Hematopoietic multipotent progenitor cell treated with erythropoietin and hydrocortisone succinate and interleukin-3 and kit ligand, for 6 days (in vitro differentiated cells): ENCODE results near the gene TGDS.
A peak's percentile ranks its signal among the peaks of the same experiment; 100 is the strongest.

Source experiments
- DNase-seq: peaks from one replicate; pipeline ENCODE4 v3.0.0-alpha.2; 2015

Gene TGDS

GRCh38 chr13:94599877-94600276 is 3.9 kb upstream of the TGDS start:
- DNase-seq = no peak

GRCh38 chr13:94598281-94598680 is 2.3 kb upstream of the TGDS start:
- DNase-seq = no peak

DNA sequence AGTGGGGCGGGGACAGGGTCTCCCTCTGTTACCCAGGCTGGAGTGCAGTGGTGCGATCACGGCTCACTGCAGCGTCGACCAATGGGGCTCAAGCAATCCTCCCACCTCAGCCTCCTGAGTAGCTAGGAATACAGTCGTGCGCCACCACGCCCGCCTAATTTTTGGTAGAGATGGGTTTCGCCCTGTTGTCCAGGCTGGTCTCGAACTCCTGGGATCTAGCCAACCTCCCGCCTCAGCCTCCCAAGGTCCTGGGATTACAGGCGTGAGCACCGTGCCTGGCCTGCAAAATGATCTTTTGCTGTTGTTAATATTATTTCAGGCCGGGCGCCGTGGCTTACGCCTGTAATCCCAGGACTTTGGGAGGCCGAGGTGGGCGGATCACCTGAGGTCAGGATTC is 621 bp upstream of the TGDS start:
- no peak for DNase-seq

DNA sequence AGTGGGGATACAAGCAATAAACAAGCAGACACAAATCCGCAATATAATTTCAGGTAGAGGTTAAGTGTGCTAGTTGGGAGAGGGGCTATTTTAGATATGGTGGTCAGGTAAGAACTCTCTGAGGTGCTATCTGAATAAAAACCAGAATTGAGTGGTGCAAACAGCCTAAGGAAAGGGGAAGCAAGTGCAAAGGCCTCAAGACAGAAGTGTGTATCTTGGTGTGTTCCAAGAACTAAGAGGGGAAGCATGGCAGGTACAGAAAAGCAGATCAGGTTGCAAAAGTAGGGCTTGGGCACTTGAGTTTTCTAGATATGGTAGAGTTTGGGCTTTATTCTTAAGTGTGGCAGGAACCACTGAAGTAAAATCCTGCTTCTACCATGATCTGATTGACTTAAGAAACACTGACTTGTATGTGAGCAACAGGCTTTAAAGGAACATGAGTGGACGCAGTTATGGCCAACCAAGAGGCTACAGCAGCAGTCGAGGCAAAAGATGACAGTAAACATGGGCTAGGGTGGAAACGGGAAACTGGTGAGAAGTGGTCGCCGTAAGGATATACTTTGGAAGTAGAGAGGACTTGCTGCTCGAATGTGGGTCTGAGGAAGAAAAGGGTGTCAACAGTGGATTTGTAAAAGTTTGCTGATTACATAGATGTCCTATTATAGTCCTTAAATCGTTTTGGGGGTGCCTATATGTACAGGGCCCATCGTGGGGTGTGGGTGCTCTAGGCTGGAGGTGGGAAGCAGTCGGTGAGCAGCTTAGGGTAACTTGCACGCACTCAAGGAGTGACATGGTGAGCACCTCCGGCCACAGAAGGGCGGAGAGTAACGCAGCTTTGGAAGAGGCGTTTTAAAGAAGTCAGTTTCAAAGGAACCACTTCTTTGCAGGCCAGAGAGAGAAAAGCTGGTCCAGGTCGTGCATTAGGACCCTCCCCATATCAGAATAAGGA is 677 bp downstream of the TGDS start:
- DNase-seq = peak; percentile 56

DNA sequence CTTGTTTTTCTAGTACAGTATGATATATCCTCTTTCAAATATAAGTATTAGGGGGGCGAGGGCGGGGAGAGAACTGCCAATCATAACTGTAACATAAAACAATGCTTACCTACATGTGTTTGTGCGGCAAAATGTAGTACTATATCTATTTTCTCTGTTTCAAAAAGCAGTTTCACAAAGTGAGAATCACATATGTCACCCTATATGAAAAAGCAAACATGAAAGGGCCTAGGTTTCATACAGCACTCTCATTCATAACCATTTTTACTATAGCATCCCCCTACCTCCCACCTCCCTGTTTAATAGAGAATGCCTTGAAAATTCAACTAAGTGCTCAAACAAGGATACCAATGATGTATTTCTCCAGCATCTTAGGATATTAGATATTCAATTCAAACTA is 5.2 kb downstream of the TGDS start:
- no peak for DNase-seq

DNA sequence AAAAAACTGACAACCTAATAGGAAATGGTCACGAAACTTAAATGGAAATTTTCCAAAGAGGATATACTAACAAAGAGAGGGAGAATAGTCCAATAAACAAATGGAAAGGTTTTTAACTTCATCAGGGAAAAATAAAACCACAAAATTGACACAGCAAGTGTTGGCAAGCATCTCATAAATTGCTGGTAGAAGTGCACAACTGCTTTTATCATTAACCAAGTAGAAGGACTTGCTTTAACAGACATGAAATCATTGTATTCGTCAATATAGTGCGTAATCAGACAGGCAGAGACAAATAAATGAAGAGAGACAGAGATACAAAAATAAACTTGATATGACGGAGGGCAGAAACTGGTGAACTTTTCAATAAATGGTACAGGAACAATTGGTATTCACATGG is 7.4 kb downstream of the TGDS start:
- DNase-seq = no peak

DNA sequence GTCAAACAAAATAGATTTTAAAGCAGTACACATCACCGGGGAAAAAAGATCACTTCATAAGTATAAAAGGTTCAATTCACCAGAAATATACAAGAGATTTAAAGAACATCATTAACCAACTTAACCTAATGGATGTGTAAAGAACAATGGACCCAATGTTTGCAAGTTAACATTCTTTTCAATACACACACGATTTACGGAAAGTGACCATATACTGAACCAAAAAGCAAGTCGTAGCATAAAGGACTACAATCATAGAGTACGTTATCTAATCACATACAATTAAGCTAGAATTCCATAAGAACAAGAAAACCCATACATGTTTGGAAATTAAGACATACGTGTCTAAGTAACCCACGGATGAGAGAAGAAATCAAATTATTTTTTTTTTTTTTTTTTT is 9.6 kb downstream of the TGDS start:
- no peak for DNase-seq

DNA sequence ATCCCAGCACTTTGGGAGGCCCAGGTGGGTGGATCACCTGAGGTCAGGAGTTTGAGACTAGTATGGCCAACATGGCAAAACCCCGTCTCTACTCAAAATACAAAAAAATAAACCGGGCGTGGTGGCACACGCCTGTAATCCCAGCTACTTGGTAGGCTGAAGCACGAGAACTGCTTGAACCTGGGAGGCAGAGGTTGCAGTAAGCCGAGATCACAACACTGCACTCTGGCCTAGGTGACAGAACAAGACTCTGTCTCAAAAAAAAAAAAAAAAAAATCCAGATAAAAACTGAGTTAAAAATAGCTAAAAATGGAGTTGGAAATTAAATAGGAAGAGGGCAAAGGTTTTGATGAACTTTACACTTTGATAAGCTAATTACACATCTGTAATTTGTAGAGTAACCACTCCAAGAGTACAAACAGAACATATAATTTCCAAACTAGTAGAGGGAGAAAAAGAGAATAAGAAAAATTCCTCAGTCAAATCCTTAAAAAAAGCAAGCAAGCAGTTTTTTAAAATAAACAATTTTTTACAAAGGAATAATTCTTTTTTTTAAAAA is 10.3 kb downstream of the TGDS start:
- no peak for DNase-seq

GRCh38 chr13:94583926-94584325 is 12.0 kb downstream of the TGDS start:
- no peak for DNase-seq

- no peak for DNase-seq
Measured at GRCh38 chr13:94579063-94579462, 16.9 kb downstream of the TGDS start.

DNA sequence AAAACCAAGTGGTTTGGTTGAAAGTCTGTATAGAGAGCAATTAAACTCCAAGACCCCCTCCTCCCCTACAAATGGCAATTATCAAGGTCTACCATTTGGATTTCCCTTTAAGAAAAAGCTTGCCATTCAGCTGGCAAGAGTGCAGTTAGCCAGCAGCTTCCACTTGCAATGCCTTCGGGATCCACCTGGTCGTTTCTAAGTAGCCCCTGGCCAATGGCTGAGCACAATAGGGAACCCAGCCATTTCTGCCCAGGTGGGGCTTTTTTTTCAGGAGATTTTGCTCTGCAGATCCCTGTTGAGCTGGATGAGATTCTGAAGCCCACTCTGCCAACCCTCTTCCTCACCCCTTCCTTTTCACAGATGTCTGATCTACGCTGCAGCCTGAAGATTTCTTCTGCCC is 26.3 kb downstream of the TGDS start:
- no peak for DNase-seq

GRCh38 chr13:94568443-94568842 is 27.5 kb downstream of the TGDS start:
- no peak for DNase-seq

GRCh38 chr13:94567581-94567980 is 28.4 kb downstream of the TGDS start:
- DNase-seq = no peak

GRCh38 chr13:94561126-94561525 is 34.8 kb downstream of the TGDS start:
- DNase-seq = no peak

DNA sequence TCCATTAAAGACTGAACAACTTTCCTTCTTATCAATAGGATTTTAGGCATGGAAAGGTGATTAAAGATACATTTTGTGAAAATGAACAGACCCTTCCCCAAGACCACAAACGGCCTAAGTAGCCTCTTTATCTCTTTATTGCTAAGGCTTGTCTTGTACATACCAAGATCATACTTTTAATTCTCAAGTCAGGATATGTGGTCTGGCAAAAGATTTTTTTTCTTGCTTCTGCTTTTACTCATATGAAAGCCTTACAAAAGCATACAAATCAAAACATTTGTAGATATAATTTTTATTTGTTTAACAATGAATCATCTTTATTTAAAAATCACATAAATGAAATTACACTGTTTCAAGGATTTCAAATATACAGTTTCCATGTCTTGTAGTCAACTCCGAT is 35.8 kb downstream of the TGDS start:
- no peak for DNase-seq

DNA sequence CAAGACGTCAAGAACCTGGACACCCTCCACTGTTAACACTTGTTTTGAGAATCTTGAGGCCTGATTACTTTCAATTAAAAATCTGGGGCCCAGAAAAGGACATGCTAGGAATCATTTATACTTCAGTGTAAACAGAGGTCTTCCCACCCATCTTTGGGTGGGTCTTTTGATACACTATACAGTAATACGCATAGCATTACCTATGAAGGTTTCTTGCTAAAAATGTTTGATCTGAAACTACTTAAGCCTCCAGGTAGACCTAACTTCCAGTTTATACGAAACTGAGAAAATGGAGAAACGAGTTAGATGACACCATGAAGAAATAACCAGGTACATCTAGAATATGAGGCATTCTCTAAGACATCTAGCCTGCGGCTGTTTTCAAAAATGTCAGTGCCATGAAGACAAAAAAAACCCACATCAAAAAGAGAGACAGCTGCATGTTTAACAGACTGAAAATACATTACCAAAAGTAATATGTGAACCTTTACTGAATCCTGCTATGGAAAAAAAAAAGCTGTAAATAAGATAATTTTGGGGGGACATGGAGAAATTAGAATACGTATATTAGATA is 36.6 kb downstream of the TGDS start:
- no peak for DNase-seq

DNA sequence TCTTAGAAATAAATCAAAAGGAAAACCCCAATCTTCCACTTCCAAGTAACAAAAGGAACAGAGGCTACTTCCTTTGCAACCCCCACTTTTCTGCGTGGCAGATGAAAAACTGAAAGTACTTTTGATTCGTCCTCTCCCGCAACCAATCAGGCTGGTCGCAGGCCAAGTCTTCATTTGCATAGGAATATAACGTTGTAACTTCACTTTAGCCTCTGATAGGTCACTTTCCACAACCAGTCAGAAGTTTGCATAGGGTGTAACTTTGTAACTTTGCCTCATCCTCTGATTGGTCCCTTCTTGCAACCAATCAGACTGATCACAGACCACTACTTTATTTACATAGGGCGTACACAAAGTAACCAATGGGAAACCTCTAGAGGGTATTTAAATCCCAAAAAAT is 37.2 kb downstream of the TGDS start:
- DNase-seq = no peak

DNA sequence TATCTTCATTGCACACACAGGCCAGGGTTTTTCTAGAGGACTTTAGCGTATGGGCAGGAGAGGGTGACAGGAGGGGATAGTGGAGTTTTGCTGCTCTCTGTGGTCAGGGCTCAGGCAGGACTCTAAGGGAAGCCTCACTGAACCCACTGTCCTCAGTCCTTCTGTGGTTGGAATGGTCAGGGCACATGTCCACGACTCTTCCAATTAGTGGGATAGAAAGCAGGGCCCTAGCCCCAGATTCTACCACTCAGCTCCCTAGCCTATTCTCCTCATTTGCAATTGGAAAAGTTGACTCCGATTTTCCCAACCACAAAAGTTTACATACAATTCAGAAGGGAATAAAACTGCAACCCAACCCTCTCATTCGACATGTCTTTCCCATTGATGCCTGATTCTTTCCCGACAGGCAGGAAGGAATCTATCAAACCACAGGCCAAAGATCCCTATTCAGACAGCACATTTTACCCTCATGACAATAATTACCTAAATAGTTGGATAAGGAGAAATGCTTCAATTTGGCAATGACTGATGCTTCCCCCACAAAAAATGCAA is 38.2 kb downstream of the TGDS start:
- DNase-seq = no peak

DNA sequence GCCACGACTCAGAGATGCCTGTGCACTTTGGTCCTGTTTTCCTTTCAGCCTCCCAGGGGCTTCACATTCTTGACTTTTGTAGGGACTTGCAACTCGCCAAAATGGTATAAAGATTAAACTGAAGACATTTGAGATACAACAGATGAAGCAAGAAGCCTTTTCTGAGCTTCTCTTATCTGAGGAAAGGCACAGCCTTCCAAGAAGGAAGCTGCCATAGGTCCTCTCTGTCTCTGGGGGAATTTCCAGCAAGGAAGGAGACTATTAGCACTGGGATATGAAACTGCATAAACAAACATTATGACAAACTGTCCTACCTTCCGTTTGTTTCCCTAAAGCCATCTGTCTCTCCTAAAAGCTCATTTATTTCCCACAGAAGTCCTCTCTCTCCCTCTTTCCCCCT is 39.3 kb downstream of the TGDS start:
- DNase-seq = no peak

DNA sequence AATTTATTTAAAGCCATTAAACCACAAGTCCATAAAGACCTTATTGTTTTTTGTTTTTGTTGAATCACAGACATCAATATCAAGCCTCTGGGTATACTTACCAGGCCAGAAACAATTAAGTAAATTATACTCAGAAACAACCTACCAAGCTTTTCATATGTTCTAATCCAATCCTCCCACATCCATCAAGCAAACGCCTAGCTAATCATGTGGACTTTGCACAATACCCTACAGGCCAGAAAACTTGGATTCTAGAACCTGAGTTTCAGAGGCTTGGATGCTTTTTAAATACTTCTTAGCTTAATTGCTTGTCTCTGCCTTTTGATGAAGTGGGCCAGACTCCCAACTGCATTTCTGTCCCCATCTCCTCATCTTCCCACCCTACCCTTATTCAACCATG is 39.9 kb downstream of the TGDS start:
- no peak for DNase-seq

DNA sequence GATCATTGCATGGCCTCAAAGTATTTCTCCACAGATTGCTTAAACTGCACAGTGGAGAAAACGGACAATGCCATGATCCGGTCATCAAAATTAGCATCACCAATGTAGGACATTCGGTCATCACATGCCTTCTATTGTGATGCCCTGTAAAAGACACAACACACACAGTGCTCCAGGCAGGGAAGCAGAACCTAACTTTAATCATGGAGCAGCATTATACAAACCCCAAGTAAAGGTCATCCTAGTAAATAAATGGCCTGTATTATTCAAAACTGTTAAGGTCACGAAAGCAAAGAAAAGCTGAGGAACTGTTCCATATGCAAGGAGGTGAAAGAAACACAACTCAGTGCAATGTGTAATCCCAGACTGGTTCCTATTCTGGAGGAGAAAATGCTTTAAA is 42.2 kb downstream of the TGDS start:
- DNase-seq = no peak

DNA sequence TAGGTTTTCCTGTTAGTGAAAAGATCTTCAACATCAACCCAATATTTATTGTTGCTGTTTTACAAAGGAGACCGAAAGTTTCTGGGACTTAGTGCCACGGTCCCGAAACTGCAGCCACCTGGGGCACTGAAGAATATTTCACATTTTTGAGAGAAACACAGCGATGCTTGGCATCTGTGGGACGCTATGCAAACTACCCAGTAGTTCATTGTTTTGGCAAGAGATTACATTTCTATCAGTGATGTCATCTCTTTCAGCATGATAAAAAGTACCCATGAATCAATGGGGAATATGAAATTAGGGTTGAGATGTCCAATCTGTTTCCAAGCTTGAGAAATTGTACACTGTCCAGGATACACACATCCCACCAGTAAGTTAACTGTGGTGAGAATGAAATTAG is 43.9 kb downstream of the TGDS start:
- DNase-seq = no peak

DNA sequence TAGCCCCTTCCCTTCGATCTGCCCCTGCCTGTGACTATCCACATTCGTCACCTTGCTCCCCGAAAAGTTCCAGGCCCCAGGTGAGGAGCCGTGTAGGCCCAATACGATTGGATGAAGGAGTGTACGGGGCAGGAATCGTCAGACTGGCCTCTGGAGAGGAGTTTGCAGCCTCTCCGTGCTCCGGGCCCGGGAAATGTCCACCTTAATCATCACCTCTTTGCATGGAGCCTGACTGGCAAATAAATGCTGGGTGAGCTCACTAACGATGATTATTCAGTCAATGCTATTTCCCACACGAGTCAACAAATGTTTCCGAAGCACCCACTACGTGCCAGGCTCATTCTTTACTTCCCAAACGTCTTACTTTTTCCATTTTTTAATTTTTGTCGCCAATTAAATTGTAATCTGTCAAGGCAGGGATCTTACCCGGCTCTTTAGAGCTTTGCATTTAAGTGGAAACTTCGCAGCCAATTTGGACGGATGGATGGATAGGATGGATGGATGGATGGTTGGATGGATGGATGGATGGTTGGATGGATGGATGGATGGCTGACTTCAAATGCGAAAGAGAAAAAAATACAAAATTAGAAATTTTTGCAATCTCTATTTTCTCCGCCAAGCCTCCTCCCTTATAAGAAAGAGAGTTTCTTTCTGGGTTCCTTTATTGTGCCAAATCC is 45.8 kb downstream of the TGDS start:
- no peak for DNase-seq
